ENCODE data around the gene THSD8. TPM values are rescaled to one million over a fixed set of nuclear protein-coding genes. Genes with fewer than 3 reads are reported as not detected.

The THSD8 gene
- total and polyA plus RNA-seq, 2 donors (not counting 1 experiment from before 2014, with no cell fraction given) = not detected

- Histone ChIP-seq H3K4me1 (ENCODE audit: control insufficient read depth, extremely low read depth, insufficient read depth, low read length) (no peaks in the 10 kb centered on the region), H3K4me3 (replicated peaks in 1 of 4; ENCODE audit: control extremely low read depth in 1 of 4, insufficient read depth in 1 of 4, low read depth in 3 of 4, low read length in 4 of 4) (no peak overlapping the region), H3K79me2 (ENCODE audit: control insufficient read depth, insufficient read depth, low read length) (no peaks in the 10 kb centered on the region), H3K27ac (ENCODE audit: insufficient read depth, low read length) (no peak overlapping the region), H3K9me3 (ENCODE audit: control insufficient read depth, insufficient read depth, low read depth, low read length) (no peaks in the 10 kb centered on the region), H3K27me3 (ENCODE audit: control insufficient read depth, insufficient read depth, low read length) (no peaks in the 10 kb centered on the region), H3K4me2 (ENCODE audit: extremely low read depth, insufficient read depth, low read length) (no peak overlapping the region), H3K9ac (ENCODE audit: insufficient read depth, low read length) (no peak overlapping the region), H3K36me3 (ENCODE audit: control insufficient read depth, insufficient read depth, low read length) (peaks cover 2% of the 10 kb centered on the region), H4K20me1 (ENCODE audit: control insufficient read depth, extremely low read depth, insufficient read depth, low read length) (no peaks in the 10 kb centered on the region), H2AFZ (ENCODE audit: low read length) (no peak overlapping the region)
- DNase-seq (ENCODE audit: low read depth in 2 of 2) = no peak
- no peak for TF ChIP-seq EZH2 (IDR thresholded peaks at IDR 0.05; ENCODE audit: low read length, missing control alignments)
- TF ChIP-seq CTCF (conservative IDR thresholded peaks at IDR 0.05 in 1 of 2, IDR thresholded peaks at IDR 0.05 in 1 of 2; ENCODE audit: low read depth in 1 of 2, low read length in 2 of 2) = no peak
Measured at GRCh38 chr19:12767150-12767549, 34.7 kb upstream of the THSD8 start.

- Histone ChIP-seq H3K27me3 (ENCODE audit: control insufficient read depth, insufficient read depth, low read length) (no peaks in the 10 kb centered on the region), H4K20me1 (ENCODE audit: control insufficient read depth, extremely low read depth, insufficient read depth, low read length) (no peaks in the 10 kb centered on the region), H2AFZ (ENCODE audit: low read length) (no peak overlapping the region), H3K4me1 (ENCODE audit: control insufficient read depth, extremely low read depth, insufficient read depth, low read length) (no peaks in the 10 kb centered on the region), H3K36me3 (ENCODE audit: control insufficient read depth, insufficient read depth, low read length) (peaks cover 2% of the 10 kb centered on the region), H3K4me3 (replicated peaks in 1 of 4; ENCODE audit: control extremely low read depth in 1 of 4, insufficient read depth in 1 of 4, low read depth in 3 of 4, low read length in 4 of 4) (no peak overlapping the region), H3K4me2 (ENCODE audit: extremely low read depth, insufficient read depth, low read length) (no peak overlapping the region), H3K9me3 (ENCODE audit: control insufficient read depth, insufficient read depth, low read depth, low read length) (no peaks in the 10 kb centered on the region), H3K79me2 (ENCODE audit: control insufficient read depth, insufficient read depth, low read length) (no peaks in the 10 kb centered on the region), H3K27ac (ENCODE audit: insufficient read depth, low read length) (no peak overlapping the region), H3K9ac (ENCODE audit: insufficient read depth, low read length) (no peak overlapping the region)
- no peak for DNase-seq (ENCODE audit: low read depth in 2 of 2)
- TF ChIP-seq EZH2 (IDR thresholded peaks at IDR 0.05; ENCODE audit: low read length, missing control alignments) (no peak), CTCF (conservative IDR thresholded peaks at IDR 0.05 in 1 of 2, IDR thresholded peaks at IDR 0.05 in 1 of 2; ENCODE audit: low read depth in 1 of 2, low read length in 2 of 2) (no peak)
Measured at GRCh38 chr19:12767666-12768065, 34.2 kb upstream of the THSD8 start.

GRCh38 chr19:12769689-12770088 lies 32.2 kb upstream of the THSD8 start:
- Histone ChIP-seq H3K79me2 (ENCODE audit: control insufficient read depth, insufficient read depth, low read length) (no peaks in the 10 kb centered on the region), H3K4me3 (replicated peaks in 1 of 4; ENCODE audit: control extremely low read depth in 1 of 4, insufficient read depth in 1 of 4, low read depth in 3 of 4, low read length in 4 of 4) (no peak overlapping the region), H2AFZ (ENCODE audit: low read length) (no peak overlapping the region), H3K4me1 (ENCODE audit: control insufficient read depth, extremely low read depth, insufficient read depth, low read length) (peaks cover 5% of the 10 kb centered on the region), H3K4me2 (ENCODE audit: extremely low read depth, insufficient read depth, low read length) (no peak overlapping the region), H3K9ac (ENCODE audit: insufficient read depth, low read length) (no peak overlapping the region), H3K36me3 (ENCODE audit: control insufficient read depth, insufficient read depth, low read length) (no peaks in the 10 kb centered on the region), H3K27me3 (ENCODE audit: control insufficient read depth, insufficient read depth, low read length) (no peaks in the 10 kb centered on the region), H3K9me3 (ENCODE audit: control insufficient read depth, insufficient read depth, low read depth, low read length) (no peaks in the 10 kb centered on the region), H3K27ac (ENCODE audit: insufficient read depth, low read length) (no peak overlapping the region), H4K20me1 (ENCODE audit: control insufficient read depth, extremely low read depth, insufficient read depth, low read length) (no peaks in the 10 kb centered on the region)
- no peak for DNase-seq (ENCODE audit: low read depth in 2 of 2)
- TF ChIP-seq EZH2 (IDR thresholded peaks at IDR 0.05; ENCODE audit: low read length, missing control alignments) (no peak), CTCF (conservative IDR thresholded peaks at IDR 0.05 in 1 of 2, IDR thresholded peaks at IDR 0.05 in 1 of 2; ENCODE audit: low read depth in 1 of 2, low read length in 2 of 2) (no peak)

Measured in fibroblast of lung (primary cell).